ENCODE data around the gene GPR63. TPM values are rescaled to one million over a fixed set of nuclear protein-coding genes. Genes with fewer than 3 reads are reported as not detected.

Gene GPR63
- total RNA-seq, 2 donors from 2014 or later, result 1.7 to 3.0 TPM

DNA sequence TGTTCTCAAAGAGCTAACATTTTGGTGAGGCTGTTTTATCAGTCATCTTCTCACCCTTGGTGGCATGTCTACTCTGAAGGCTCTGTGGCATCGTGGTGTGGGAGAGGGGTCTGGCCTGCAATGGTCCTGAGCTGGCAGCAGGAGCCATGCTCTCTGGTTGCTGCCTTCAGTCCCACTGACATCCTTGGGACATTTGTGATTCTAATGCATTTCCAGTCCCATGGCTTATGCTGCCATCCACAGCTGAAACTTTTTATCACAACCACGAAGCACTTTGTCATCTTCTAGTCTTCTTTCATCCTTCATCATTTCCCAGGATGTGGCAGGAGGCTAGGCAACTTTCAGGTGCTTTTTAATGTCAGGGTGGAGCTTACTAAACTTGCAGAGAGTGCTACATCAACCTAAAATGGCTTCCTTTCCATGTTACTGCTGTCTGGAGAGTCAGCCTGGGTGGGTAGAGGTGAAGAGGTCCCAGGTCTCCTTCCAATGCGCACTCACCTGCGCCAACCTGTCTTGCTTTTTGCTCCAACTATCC, 77.1 kb downstream of the GPR63 start:
- H3K4me3 Mint-ChIP-seq, result no peak overlapping the region
- no peak overlapping the region for H3K27ac Mint-ChIP-seq
- no peaks in the 10 kb centered on the region for H3K36me3 Mint-ChIP-seq (ENCODE audit: low read depth)
- peaks cover 1% of the 10 kb centered on the region for H3K27me3 Mint-ChIP-seq
- no peaks in the 10 kb centered on the region for H3K4me1 Mint-ChIP-seq
- no peaks in the 10 kb centered on the region for H3K9me3 Mint-ChIP-seq
- ATAC-seq (replicated peaks), result peak; percentile 26

DNA sequence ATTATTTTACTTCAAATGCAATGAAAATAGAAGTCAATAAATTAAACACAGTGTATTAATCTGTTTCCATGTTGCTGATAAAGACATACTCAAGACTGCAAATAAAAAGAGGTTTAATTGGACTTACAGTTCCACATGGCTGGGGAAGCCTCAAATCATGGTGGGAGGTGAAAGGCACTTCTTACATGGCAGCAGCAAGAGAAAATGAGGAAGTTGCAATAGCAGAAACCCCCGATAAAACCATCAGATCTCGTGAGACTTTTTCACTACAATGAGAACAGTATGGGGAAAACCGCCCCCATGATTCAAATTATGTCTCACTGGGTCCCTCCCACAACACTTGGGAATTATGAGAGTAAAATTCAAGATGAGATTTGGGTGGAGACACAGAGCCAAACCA, 82.2 kb downstream of the GPR63 start:
- ATAC-seq (replicated peaks), result no peak
- H3K27me3 Mint-ChIP-seq, result peaks cover 26% of the 10 kb centered on the region
- no peak overlapping the region for H3K27ac Mint-ChIP-seq
- no peaks in the 10 kb centered on the region for H3K9me3 Mint-ChIP-seq
- no peak overlapping the region for H3K4me3 Mint-ChIP-seq
- no peaks in the 10 kb centered on the region for H3K4me1 Mint-ChIP-seq
- H3K36me3 Mint-ChIP-seq (ENCODE audit: low read depth), result no peaks in the 10 kb centered on the region

DNA sequence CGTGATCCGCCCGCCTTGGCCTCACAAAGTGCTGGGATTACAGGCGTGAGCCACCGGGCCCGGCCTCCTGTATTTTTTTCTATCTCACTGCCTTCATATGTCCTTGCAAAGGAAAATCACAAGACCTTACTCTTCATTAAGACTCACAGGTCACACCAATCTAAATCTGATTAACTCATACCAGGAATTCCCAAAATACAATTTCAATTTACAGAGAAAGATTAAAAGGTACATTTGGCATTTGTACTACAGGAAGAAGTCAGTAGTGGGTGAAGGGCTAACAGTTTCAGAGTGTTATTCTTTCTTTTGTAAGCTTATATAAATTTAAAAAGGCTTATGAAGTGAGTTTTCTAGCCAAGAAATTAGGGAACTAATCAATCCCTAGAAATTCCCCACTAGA, 87.4 kb downstream of the GPR63 start:
- ATAC-seq (replicated peaks), result no peak
- Mint-ChIP-seq H3K27me3 (peaks cover 23% of the 10 kb centered on the region), H3K27ac (no peak overlapping the region), H3K9me3 (no peaks in the 10 kb centered on the region), H3K4me3 (no peak overlapping the region), H3K4me1 (no peaks in the 10 kb centered on the region), H3K36me3 (ENCODE audit: low read depth) (no peaks in the 10 kb centered on the region)

Other genes starting within 250 kb of the GPR63 start
- 10 to 100 TPM; 20.2 to 44.1 TPM for gene NDUFAF4, start 60.4 kb upstream of the GPR63 start, total RNA-seq
- gene KLHL32, start 87.3 kb upstream of the GPR63 start, total RNA-seq, result 1 to 10 TPM; 1.6 to 3.0 TPM